Activated T-helper 2 cell treated with anti-CD3 and anti-CD28 coated beads, Interferon-gamma antibody, Interleukin-2, Interleukin-4, amounts not matched to agents 10 μg/mL and 5 μg/mL and 100 μg/mL, durations not matched to agents 14 hours and 24 hours and 36 hours (primary cell): ENCODE results near the gene DCC. TPM values are rescaled to one million over a fixed set of nuclear protein-coding genes. Genes with fewer than 3 reads are reported as not detected.

Source experiments
- DNase-seq: peaks from one replicate; pipeline ENCODE4 v3.0.0; 2021; ENCODE audit warnings: low spot score
- H3K27ac Mint-ChIP-seq: one replicate; pipeline ENCODE4 v1.8.0; 2021; ENCODE audit warnings: mixed read lengths
- H3K27me3 Mint-ChIP-seq: one replicate; pipeline ENCODE4 v1.8.0; 2021; ENCODE audit warnings: low read depth, mixed read lengths
- H3K36me3 Mint-ChIP-seq: one replicate; pipeline ENCODE4 v1.8.0; 2021; ENCODE audit warnings: low read depth, mixed read lengths
- H3K4me1 Mint-ChIP-seq: one replicate; pipeline ENCODE4 v1.8.0; 2021; ENCODE audit warnings: low read depth, mixed read lengths
- H3K4me3 Mint-ChIP-seq: one replicate; pipeline ENCODE4 v1.8.0; 2021; ENCODE audit warnings: low read depth, mild to moderate bottlenecking, moderate library complexity, mixed read lengths
- H3K9me3 Mint-ChIP-seq: one replicate; pipeline ENCODE4 v1.8.0; 2021; ENCODE audit warnings: mixed read lengths
- intact Hi-C: fragments of 100-400 bp; cut with micrococcal nuclease; formaldehyde crosslinking; loops from one replicate; pipeline ENCODE4 v1.15.1; 2023
- total RNA-seq: library from RNA; stranded (reverse); gene quantifications from 2 replicates; pipeline ENCODE4 v1.2.3, GENCODE V29; 2022

DCC gene
- total RNA-seq, 1 donor from 2014 or later = not detected

GRCh38 chr18:52907543-52908308 is 567.7 kb downstream of the DCC start:
- Mint-ChIP-seq H3K27me3 (no peaks in the 10 kb centered on the region), H3K27ac (no peak overlapping the region), H3K9me3 (no peaks in the 10 kb centered on the region), H3K4me1 (no peaks in the 10 kb centered on the region), H3K36me3 (no peaks in the 10 kb centered on the region), H3K4me3 (no peak overlapping the region)
- intact Hi-C loops = no loop called here
- no peak for DNase-seq

- Mint-ChIP-seq H3K27ac (no peak overlapping the region), H3K4me3 (no peak overlapping the region), H3K36me3 (no peaks in the 10 kb centered on the region), H3K4me1 (no peaks in the 10 kb centered on the region), H3K27me3 (no peaks in the 10 kb centered on the region), H3K9me3 (peaks cover 4% of the 10 kb centered on the region)
- DNase-seq = no peak
- intact Hi-C loops = no loop called here
Observed at GRCh38 chr18:52914148-52914547, 574.2 kb downstream of the DCC start.

- Mint-ChIP-seq H3K36me3 (no peaks in the 10 kb centered on the region), H3K4me3 (no peak overlapping the region), H3K9me3 (peaks cover 4% of the 10 kb centered on the region), H3K4me1 (no peaks in the 10 kb centered on the region), H3K27ac (no peak overlapping the region), H3K27me3 (no peaks in the 10 kb centered on the region)
- intact Hi-C loops = no loop called here
- no peak for DNase-seq
Observed at GRCh38 chr18:52920665-52921064, 580.7 kb downstream of the DCC start.

- intact Hi-C loops = no loop called here
- no peaks in the 10 kb centered on the region for H3K27me3 Mint-ChIP-seq
- no peak for DNase-seq
- H3K9me3 Mint-ChIP-seq = peaks cover 18% of the 10 kb centered on the region
- H3K4me1 Mint-ChIP-seq = no peaks in the 10 kb centered on the region
- H3K4me3 Mint-ChIP-seq = no peak overlapping the region
- H3K27ac Mint-ChIP-seq = no peak overlapping the region
- H3K36me3 Mint-ChIP-seq = no peaks in the 10 kb centered on the region
Observed at GRCh38 chr18:52933356-52933755, 593.4 kb downstream of the DCC start.

GRCh38 chr18:52936931-52937330 is 596.9 kb downstream of the DCC start:
- Mint-ChIP-seq H3K27me3 (no peaks in the 10 kb centered on the region), H3K36me3 (no peaks in the 10 kb centered on the region)

GRCh38 chr18:52937840-52938239 is 597.8 kb downstream of the DCC start:
- H3K4me3 Mint-ChIP-seq = no peak overlapping the region
- no peaks in the 10 kb centered on the region for H3K27me3 Mint-ChIP-seq
- no peak overlapping the region for H3K27ac Mint-ChIP-seq
- intact Hi-C loops = no loop called here
- H3K9me3 Mint-ChIP-seq = peaks cover 26% of the 10 kb centered on the region
- H3K36me3 Mint-ChIP-seq = no peaks in the 10 kb centered on the region
- no peaks in the 10 kb centered on the region for H3K4me1 Mint-ChIP-seq
- DNase-seq = no peak

More at GRCh38 chr18:52936931-52937330, 596.9 kb downstream of the DCC start:
- Mint-ChIP-seq H3K9me3 (peaks cover 22% of the 10 kb centered on the region), H3K4me1 (no peaks in the 10 kb centered on the region), H3K4me3 (no peak overlapping the region), H3K27ac (no peak overlapping the region)
- intact Hi-C loops = no loop called here
- no peak for DNase-seq

GRCh38 chr18:52945552-52945951 is 605.6 kb downstream of the DCC start:
- intact Hi-C loops = no loop called here
- no peaks in the 10 kb centered on the region for H3K27me3 Mint-ChIP-seq
- no peaks in the 10 kb centered on the region for H3K4me1 Mint-ChIP-seq
- H3K9me3 Mint-ChIP-seq = peaks cover 11% of the 10 kb centered on the region
- H3K4me3 Mint-ChIP-seq = no peak overlapping the region
- H3K36me3 Mint-ChIP-seq = no peaks in the 10 kb centered on the region
- DNase-seq = no peak
- H3K27ac Mint-ChIP-seq = no peak overlapping the region

- H3K27ac Mint-ChIP-seq = no peak overlapping the region
- intact Hi-C loops = no loop called here
- H3K9me3 Mint-ChIP-seq = peaks cover 7% of the 10 kb centered on the region
- no peaks in the 10 kb centered on the region for H3K27me3 Mint-ChIP-seq
- H3K36me3 Mint-ChIP-seq = no peaks in the 10 kb centered on the region
- H3K4me1 Mint-ChIP-seq = no peaks in the 10 kb centered on the region
- DNase-seq = no peak
- H3K4me3 Mint-ChIP-seq = no peak overlapping the region
Observed at GRCh38 chr18:52948868-52949444, 609.0 kb downstream of the DCC start.

- H3K4me3 Mint-ChIP-seq = no peak overlapping the region
- intact Hi-C loops = no loop called here
Observed at GRCh38 chr18:52950155-52950554, 610.2 kb downstream of the DCC start.

GRCh38 chr18:52953387-52953786 is 613.4 kb downstream of the DCC start:
- DNase-seq = no peak
- no peak overlapping the region for H3K27ac Mint-ChIP-seq
- H3K4me1 Mint-ChIP-seq = no peaks in the 10 kb centered on the region
- intact Hi-C loops = no loop called here
- no peaks in the 10 kb centered on the region for H3K27me3 Mint-ChIP-seq
- H3K9me3 Mint-ChIP-seq = peaks cover 14% of the 10 kb centered on the region
- H3K36me3 Mint-ChIP-seq = no peaks in the 10 kb centered on the region
- H3K4me3 Mint-ChIP-seq = no peak overlapping the region

More at GRCh38 chr18:52950155-52950554, 610.2 kb downstream of the DCC start:
- H3K9me3 Mint-ChIP-seq = peaks cover 7% of the 10 kb centered on the region
- H3K4me1 Mint-ChIP-seq = no peaks in the 10 kb centered on the region
- H3K27me3 Mint-ChIP-seq = no peaks in the 10 kb centered on the region
- DNase-seq = no peak
- H3K36me3 Mint-ChIP-seq = no peaks in the 10 kb centered on the region
- H3K27ac Mint-ChIP-seq = no peak overlapping the region

- Mint-ChIP-seq H3K27ac (no peak overlapping the region), H3K36me3 (no peaks in the 10 kb centered on the region), H3K4me1 (no peaks in the 10 kb centered on the region), H3K9me3 (peaks cover 16% of the 10 kb centered on the region), H3K4me3 (no peak overlapping the region), H3K27me3 (no peaks in the 10 kb centered on the region)
- no peak for DNase-seq
- intact Hi-C loops = no loop called here
Observed at GRCh38 chr18:52963481-52963880, 623.5 kb downstream of the DCC start.

GRCh38 chr18:52970686-52971085 is 630.7 kb downstream of the DCC start:
- H3K4me3 Mint-ChIP-seq = no peak overlapping the region
- H3K36me3 Mint-ChIP-seq = no peaks in the 10 kb centered on the region
- DNase-seq = no peak
- intact Hi-C loops = no loop called here
- no peaks in the 10 kb centered on the region for H3K27me3 Mint-ChIP-seq
- peaks cover 28% of the 10 kb centered on the region for H3K9me3 Mint-ChIP-seq
- no peak overlapping the region for H3K27ac Mint-ChIP-seq
- no peaks in the 10 kb centered on the region for H3K4me1 Mint-ChIP-seq

- DNase-seq = no peak
- no peaks in the 10 kb centered on the region for H3K27me3 Mint-ChIP-seq
- intact Hi-C loops = no loop called here
- H3K9me3 Mint-ChIP-seq = peaks cover 31% of the 10 kb centered on the region
- no peak overlapping the region for H3K27ac Mint-ChIP-seq
- no peak overlapping the region for H3K4me3 Mint-ChIP-seq
- H3K36me3 Mint-ChIP-seq = no peaks in the 10 kb centered on the region
- H3K4me1 Mint-ChIP-seq = no peaks in the 10 kb centered on the region
Observed at GRCh38 chr18:52971097-52971496, 631.1 kb downstream of the DCC start.
